Fibroblast of lung (primary cell): ENCODE data around the gene S100A2.

Experiments
- CTCF ChIP-seq, 2 donors: IDR thresholded peaks in 1 of 2; conservative IDR thresholded peaks in 1 of 2; 1 replicate in 1 of 2; 2 replicates in 1 of 2; pipeline ENCODE4 v1.5.1; 2011 to 2012; ENCODE audit warnings: low read length in 2 of 2, control low read depth in 1 of 2, inconsistent platforms in 1 of 2, low read depth in 1 of 2, mild to moderate bottlenecking in 1 of 2
- EZH2 ChIP-seq: IDR thresholded peaks from 2 replicates; pipeline ENCODE4 v1.5.1; 2012; ENCODE audit warnings: low read length, control low read depth, mild to moderate bottlenecking; ENCODE audit errors: missing control alignments

GRCh38 chr1:153560241-153560640 lies 5.4 kb downstream of the S100A2 start:
- TF ChIP-seq CTCF (conservative IDR thresholded peaks at IDR 0.05 in 1 of 2, IDR thresholded peaks at IDR 0.05 in 1 of 2; ENCODE audit: low read depth in 1 of 2, low read length in 2 of 2) (no peak), EZH2 (no peak)
